Gastrocnemius medialis (tissue), 4 donors: ENCODE results near the gene ISM1.

Experiments used
- CTCF ChIP-seq, 5 experiments: fragments of 450-650 bp in 3 of 5; fragments of 200-600 bp in 2 of 5; sonication (generic) in 2 of 5; IDR thresholded peaks in 4 of 5; conservative IDR thresholded peaks in 1 of 5; 1 replicate in 4 of 5; 2 replicates in 1 of 5; pipeline ENCODE4 v1.5.1; 2016 to 2019; ENCODE audit warnings: antibody characterized with exemption in 5 of 5, mild to moderate bottlenecking in 3 of 5, moderate library complexity in 3 of 5
- POLR2A ChIP-seq, 2 donors: fragments of 450-650 bp; IDR thresholded peaks; one replicate each; pipeline ENCODE4 v1.6.1; 2017; ENCODE audit warnings: antibody characterized with exemption in 2 of 2, mild to moderate bottlenecking in 2 of 2, moderate library complexity in 2 of 2

- TF ChIP-seq CTCF (IDR thresholded peaks at IDR 0.05 in 4 of 5, conservative IDR thresholded peaks at IDR 0.05 in 1 of 5), result no peak
- no peak for TF ChIP-seq POLR2A (IDR thresholded peaks at IDR 0.05)
Measured at GRCh38 chr20:13298692-13299373, 77.8 kb downstream of the ISM1 start.
